GM23338 (cell line): ENCODE results near the gene CPSF4. TPM values are rescaled to one million over a fixed set of nuclear protein-coding genes. Genes with fewer than 3 reads are reported as not detected.

ENCODE experiments used
- ATAC-seq: fragments of 200-7000 bp; cut with Tn5 transposase; 3 replicates; pipeline ENCODE4 v1.9.1; 2020
- DNase-seq: peaks from one replicate; pipeline ENCODE4 v3.0.0-alpha.2; 2015; ENCODE audit warnings: low spot score
- H2AFZ ChIP-seq: fragments of 200-600 bp; sonication (generic); 2 replicates; pipeline ENCODE4 v1.8.0; 2016; ENCODE audit warnings: antibody characterized with exemption, mild to moderate bottlenecking, moderate library complexity
- H3F3A ChIP-seq: fragments of 200-600 bp; sonication (generic); replicated peaks from 2 replicates; pipeline ENCODE4 v1.8.0; 2017; ENCODE audit warnings: antibody characterized with exemption, mixed run types, low read depth
- H3K27ac ChIP-seq: fragments of 200-600 bp; sonication (generic); 2 replicates; pipeline ENCODE4 v1.6.1; 2016; ENCODE audit warnings: low read depth
- H3K27me3 ChIP-seq: fragments of 200-600 bp; sonication (generic); 2 replicates; pipeline ENCODE4 v1.8.0; 2016; ENCODE audit warnings: mild to moderate bottlenecking, mixed run types, moderate library complexity; ENCODE audit not compliant: insufficient read depth
- H3K36me3 ChIP-seq: fragments of 200-600 bp; sonication (generic); 2 replicates; pipeline ENCODE4 v1.8.0; 2016; ENCODE audit warnings: mild to moderate bottlenecking; ENCODE audit not compliant: insufficient read depth
- H3K4me1 ChIP-seq: fragments of 200-600 bp; sonication (generic); 2 replicates; pipeline ENCODE4 v1.8.0; 2016; ENCODE audit warnings: mild to moderate bottlenecking, moderate library complexity; ENCODE audit not compliant: insufficient read depth
- H3K4me2 ChIP-seq: fragments of 200-600 bp; sonication (generic); 2 replicates; pipeline ENCODE4 v1.7.1; 2017; ENCODE audit warnings: mixed run types
- H3K4me3 ChIP-seq: fragments of 200-600 bp; sonication (generic); 2 replicates; pipeline ENCODE4 v1.6.1; 2016; ENCODE audit warnings: mixed run types
- H3K79me2 ChIP-seq: fragments of 200-600 bp; sonication (generic); replicated peaks from 2 replicates; pipeline ENCODE4 v1.8.0; 2017; ENCODE audit warnings: mild to moderate bottlenecking; ENCODE audit not compliant: insufficient read depth
- H3K9me2 ChIP-seq: fragments of 200-600 bp; sonication (generic); 2 replicates; pipeline ENCODE4 v1.8.0; 2017; ENCODE audit not compliant: insufficient read depth
- H4K20me1 ChIP-seq: fragments of 200-600 bp; sonication (generic); replicated peaks from 2 replicates; pipeline ENCODE4 v1.8.0; 2017; ENCODE audit warnings: mild to moderate bottlenecking; ENCODE audit not compliant: insufficient read depth
- H3K27ac Mint-ChIP-seq: 2 replicates; pipeline ENCODE4 v1.8.0; 2020; ENCODE audit warnings: inconsistent platforms, mild to moderate bottlenecking, moderate library complexity, mixed read lengths
- H3K27me3 Mint-ChIP-seq: 3 replicates; pipeline ENCODE4 v1.8.0; 2022; ENCODE audit warnings: low read depth, mild to moderate bottlenecking, moderate library complexity, mixed read lengths, inconsistent platforms; ENCODE audit not compliant: insufficient read depth, poor library complexity
- H3K36me3 Mint-ChIP-seq: 3 replicates; pipeline ENCODE4 v1.8.0; 2021; ENCODE audit warnings: low read depth, mild to moderate bottlenecking, inconsistent platforms, moderate library complexity, mixed read lengths
- H3K4me1 Mint-ChIP-seq: 3 replicates; pipeline ENCODE4 v1.8.0; 2020; ENCODE audit warnings: mild to moderate bottlenecking, inconsistent platforms, mixed read lengths
- H3K4me3 Mint-ChIP-seq: 3 replicates; pipeline ENCODE4 v1.8.0; 2021; ENCODE audit warnings: moderate library complexity, mild to moderate bottlenecking, inconsistent platforms, mixed read lengths
- H3K9me3 Mint-ChIP-seq: 3 replicates; pipeline ENCODE4 v1.8.0; 2020; ENCODE audit warnings: moderate library complexity, mild to moderate bottlenecking, inconsistent platforms, mixed read lengths
- CTCF ChIP-seq, 2 experiments: fragments of 200-600 bp in 1 of 2; sonication (generic) in 1 of 2; conservative IDR thresholded peaks; 2 replicates each; pipeline versions ENCODE4 v1.5.1 to v1.6.1; 2016 to 2017; ENCODE audit warnings: antibody characterized with exemption in 2 of 2, low read depth in 2 of 2, mild to moderate bottlenecking in 2 of 2, moderate library complexity in 1 of 2
- ETS1 ChIP-seq: IDR thresholded peaks from 2 replicates; pipeline ENCODE4 v1.6.1; 2016; ENCODE audit warnings: antibody characterized with exemption
- EZH2 ChIP-seq: fragments of 200-600 bp; sonication (generic); IDR thresholded peaks from one replicate; pipeline ENCODE4 v1.8.0; 2017; ENCODE audit warnings: antibody characterized with exemption, mild to moderate bottlenecking, low read depth; ENCODE audit not compliant: unreplicated experiment
- EZH2phosphoT487 ChIP-seq: fragments of 200-600 bp; sonication (generic); IDR thresholded peaks from one replicate; pipeline ENCODE4 v1.8.1; 2018; ENCODE audit warnings: antibody characterized with exemption; ENCODE audit not compliant: unreplicated experiment
- JUNB ChIP-seq: IDR thresholded peaks from one replicate; pipeline ENCODE4 v1.6.1; 2016; ENCODE audit warnings: antibody characterized with exemption; ENCODE audit not compliant: unreplicated experiment
- NANOG ChIP-seq: IDR thresholded peaks from 2 replicates; pipeline ENCODE4 v1.6.1; 2016; ENCODE audit warnings: antibody characterized with exemption, borderline replicate concordance
- REST ChIP-seq: IDR thresholded peaks from one replicate; pipeline ENCODE4 v1.6.1; 2018; ENCODE audit warnings: antibody characterized with exemption; ENCODE audit not compliant: unreplicated experiment
- STAT1 ChIP-seq: IDR thresholded peaks from one replicate; pipeline ENCODE4 v1.6.1; 2016; ENCODE audit warnings: antibody characterized with exemption; ENCODE audit not compliant: unreplicated experiment
- polyA plus RNA-seq: library from polyadenylated mRNA; unstranded; fragments of >200 nt; fragmentation: Nextera tagmentation; extraction: Ambion mirVana; gene quantifications from 2 replicates; pipeline ENCODE4 v1.2.1, GENCODE V29; 2016
- total RNA-seq: library from RNA; depleted of rRNA; stranded (reverse); fragments of >200 nt; shearing (Covaris generic); gene quantifications from 2 replicates; pipeline ENCODE4 v1.2.3, GENCODE V29; 2014

Gene CPSF4
- total and polyA plus RNA-seq, 2 experiments from 2014 or later, result 34.3 to 93.2 TPM

- H3K4me2 ChIP-seq, result no peak overlapping the region
- no peaks in the 10 kb centered on the region for H3K27me3 ChIP-seq
- peaks cover 30% of the 10 kb centered on the region for H3K27me3 Mint-ChIP-seq
- no peak overlapping the region for H2AFZ ChIP-seq
- no peak overlapping the region for H3K4me3 ChIP-seq
- peaks cover 29% of the 10 kb centered on the region for H3F3A ChIP-seq
- H3K36me3 ChIP-seq, result peaks cover 38% of the 10 kb centered on the region
- ATAC-seq, result no peak
- no peak overlapping the region for H3K27ac ChIP-seq
- H3K9me3 Mint-ChIP-seq, result no peaks in the 10 kb centered on the region
- H3K4me3 Mint-ChIP-seq, result no peak overlapping the region
- TF ChIP-seq NANOG, result no peak
- TF ChIP-seq REST, result no peak
- peaks cover 9% of the 10 kb centered on the region for H3K79me2 ChIP-seq
- H4K20me1 ChIP-seq, result peaks cover 30% of the 10 kb centered on the region
- H3K9me2 ChIP-seq, result no peaks in the 10 kb centered on the region
- no peak for DNase-seq
- H3K4me1 Mint-ChIP-seq, result peaks cover 8% of the 10 kb centered on the region; the same call in 2 of the 3 replicates
- H3K27ac Mint-ChIP-seq, result no peak overlapping the region
- 0 out of 2 replicates have a peak, but pooled peaks cover under 1% of the 10 kb centered on the region for H3K4me1 ChIP-seq
- H3K36me3 Mint-ChIP-seq, result peaks cover 92% of the 10 kb centered on the region
Measured at GRCh38 chr7:99398891-99399445, 39.8 kb upstream of the CPSF4 start.

- H3F3A ChIP-seq, result peaks cover 25% of the 10 kb centered on the region
- Mint-ChIP-seq H3K36me3 (peaks cover 93% of the 10 kb centered on the region), H3K27me3 (peaks cover 26% of the 10 kb centered on the region), H3K27ac (no peak overlapping the region), H3K9me3 (no peaks in the 10 kb centered on the region), H3K4me3 (no peak overlapping the region), H3K4me1 (peaks cover 3% of the 10 kb centered on the region; the same call in 1 of the 3 replicates)
- peaks cover 36% of the 10 kb centered on the region for H4K20me1 ChIP-seq
- H3K27me3 ChIP-seq, result no peaks in the 10 kb centered on the region
- no peak overlapping the region for H2AFZ ChIP-seq
- peaks cover 15% of the 10 kb centered on the region for H3K79me2 ChIP-seq
- H3K4me3 ChIP-seq, result no peak overlapping the region
- no peak overlapping the region for H3K27ac ChIP-seq
- H3K4me2 ChIP-seq, result no peak overlapping the region
- no peaks in the 10 kb centered on the region for H3K9me2 ChIP-seq
- TF ChIP-seq JUNB, result no peak
- no peak for TF ChIP-seq ETS1
- TF ChIP-seq CTCF (conservative IDR thresholded peaks at IDR 0.05; ENCODE audit: low read depth in 2 of 2), result no peak
- no peak for TF ChIP-seq STAT1
- TF ChIP-seq EZH2, result no peak
- no peak for TF ChIP-seq EZH2phosphoT487
- TF ChIP-seq REST, result no peak
- peaks cover 35% of the 10 kb centered on the region for H3K36me3 ChIP-seq
- DNase-seq (no peak), ATAC-seq (no peak)
- no peaks in the 10 kb centered on the region for H3K4me1 ChIP-seq
Measured at GRCh38 chr7:99399597-99399996, 39.1 kb upstream of the CPSF4 start.
